Measurements from ENCODE around the gene NCOR1. TPM values are rescaled to one million over a fixed set of nuclear protein-coding genes. Genes with fewer than 3 reads are reported as not detected.

Gene NCOR1
- total and polyA plus RNA-seq, 9 of the 15 experiments (the other 6 are each of a cell fraction or from before 2014, with no cell fraction given) = 20.2 to 66.5 (median 50.9) TPM

DNA sequence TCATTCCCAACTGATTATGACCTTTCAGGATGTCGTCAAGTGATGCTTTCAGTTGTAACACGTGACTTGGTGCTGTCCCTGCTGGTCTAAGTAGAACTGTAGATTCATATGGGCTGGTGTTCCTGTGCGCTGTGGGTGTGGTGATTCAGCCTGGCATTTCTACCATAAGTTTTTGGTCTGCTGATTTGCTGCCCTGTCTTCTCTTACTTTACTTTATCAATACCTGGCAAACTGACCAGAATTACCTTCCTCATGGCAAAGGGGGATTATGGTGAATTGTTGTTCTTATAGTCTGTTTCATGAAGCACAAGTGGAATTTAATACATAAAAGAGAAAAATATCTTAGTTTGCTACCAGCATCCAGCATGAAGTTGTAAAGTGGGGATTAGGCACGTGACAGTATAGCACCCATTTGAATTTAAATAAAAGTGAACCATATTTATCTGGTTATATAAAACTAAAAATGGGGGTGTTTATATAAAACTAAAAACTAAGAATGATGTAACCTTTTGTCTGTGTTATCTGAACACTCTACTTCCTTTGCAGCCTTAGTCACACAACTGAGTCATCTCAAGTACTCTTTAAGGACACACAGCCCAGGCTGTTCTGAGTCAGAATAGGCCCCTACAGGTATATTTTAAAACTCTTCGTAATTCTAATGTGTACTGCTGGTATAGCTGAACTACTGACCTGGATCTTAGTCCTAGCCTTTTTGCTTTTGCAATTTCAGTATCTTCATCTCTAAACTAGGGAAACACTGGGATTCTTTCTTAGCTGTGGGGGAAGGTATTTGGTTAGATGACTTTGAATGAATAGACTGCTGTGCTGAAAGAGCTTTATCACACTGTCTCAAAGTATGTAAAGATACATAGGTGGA, 187.4 kb downstream of the NCOR1 start (continued):
- no peak for TF ChIP-seq NKRF (IDR thresholded peaks at IDR 0.05; ENCODE audit: borderline replicate concordance)
- TF ChIP-seq NR4A1 (CRISPR knock-in tag; IDR thresholded peaks at IDR 0.05) = no peak
- TF ChIP-seq NR4A1 (tag; IDR thresholded peaks at IDR 0.05) = peak; percentile 61; the same call in 1 of the 2 replicates
- no peak for TF ChIP-seq MTF1 (CRISPR knock-in tag; IDR thresholded peaks at IDR 0.05; ENCODE audit: borderline replicate concordance)
- peak; percentile 30; the same call in 1 of the 2 replicates for TF ChIP-seq LEF1 (IDR thresholded peaks at IDR 0.05)
- peak; percentile 89 for TF ChIP-seq ZNF175 (CRISPR knock-in tag; IDR thresholded peaks at IDR 0.05; ENCODE audit: low read depth)
- 0 out of 2 replicates have a peak, but pooled peaks have one; percentile 40 for TF ChIP-seq GTF2A2 (tag; IDR thresholded peaks at IDR 0.05)
- 0 out of 2 replicates have a peak, but pooled peaks have one; percentile 18 for TF ChIP-seq IRF9 (tag; IDR thresholded peaks at IDR 0.05)
- TF ChIP-seq NR1H2 (CRISPR knock-in tag; IDR thresholded peaks at IDR 0.05) = no peak
- TF ChIP-seq NCOA1 (IDR thresholded peaks at IDR 0.05; ENCODE audit: low read depth) = 0 out of 2 replicates have a peak, but pooled peaks have one; percentile 26
- TF ChIP-seq SOX6 (IDR thresholded peaks at IDR 0.05) = peak; percentile 84
- 0 out of 2 replicates have a peak, but pooled peaks have one; percentile 10 for TF ChIP-seq TEAD4 (IDR thresholded peaks at IDR 0.05; ENCODE audit: low read length)
- TF ChIP-seq TEAD4 (CRISPR knock-in tag; IDR thresholded peaks at IDR 0.05; ENCODE audit: borderline replicate concordance) = no peak
- peak; percentile 67 for TF ChIP-seq ARID3A (IDR thresholded peaks at IDR 0.05; ENCODE audit: borderline replicate concordance, low read depth, low read length)
- TF ChIP-seq ZNF766 (CRISPR knock-in tag; conservative IDR thresholded peaks at IDR 0.05) = 0 out of 2 replicates have a peak, but pooled peaks have one; percentile 42
- TF ChIP-seq FOSL1 (tag; conservative IDR thresholded peaks at IDR 0.05) = peak; percentile 99
- TF ChIP-seq ZC3H11A (IDR thresholded peaks at IDR 0.05; ENCODE audit: low read depth, low read length) = no peak
- TF ChIP-seq BCL6 (CRISPR knock-in tag; IDR thresholded peaks at IDR 0.05) = no peak
- no peak for TF ChIP-seq ZNF140 (CRISPR knock-in tag; IDR thresholded peaks at IDR 0.05)
- TF ChIP-seq CREB3L1 (IDR thresholded peaks at IDR 0.05; ENCODE audit: borderline replicate concordance, low read depth) = 0 out of 2 replicates have a peak, but pooled peaks have one; percentile 7
